GM23248 (cell line): ENCODE data around the gene SCRN2. TPM values are rescaled to one million over a fixed set of nuclear protein-coding genes. Genes with fewer than 3 reads are reported as not detected.

Experiments
- DNase-seq: peaks from one replicate; pipeline ENCODE4 v3.0.0-alpha.2; 2015
- H2AFZ ChIP-seq: fragments of 200-600 bp; sonication (generic); 2 replicates; pipeline ENCODE4 v1.6.1; 2016; ENCODE audit warnings: antibody characterized with exemption
- H3F3A ChIP-seq: fragments of 200-600 bp; sonication (generic); 2 replicates; pipeline ENCODE4 v1.6.1; 2016; ENCODE audit warnings: mild to moderate bottlenecking, antibody characterized with exemption, mixed run types; ENCODE audit not compliant: insufficient read depth
- H3K27ac ChIP-seq: fragments of 200-600 bp; sonication (generic); 2 replicates; pipeline ENCODE4 v1.5.1; 2016; ENCODE audit warnings: mild to moderate bottlenecking
- H3K27me3 ChIP-seq: fragments of 200-600 bp; sonication (generic); replicated peaks from 2 replicates; pipeline ENCODE4 v1.6.1; 2016; ENCODE audit warnings: mild to moderate bottlenecking; ENCODE audit not compliant: insufficient read depth
- H3K36me3 ChIP-seq: fragments of 200-600 bp; sonication (generic); 2 replicates; pipeline ENCODE4 v1.6.1; 2016; ENCODE audit warnings: low read depth, mild to moderate bottlenecking
- H3K4me1 ChIP-seq: fragments of 200-600 bp; sonication (generic); 2 replicates; pipeline ENCODE4 v1.6.1; 2016; ENCODE audit warnings: mild to moderate bottlenecking; ENCODE audit not compliant: insufficient read depth
- H3K4me2 ChIP-seq: fragments of 200-600 bp; sonication (generic); one replicate; pipeline ENCODE4 v1.6.1; 2016; ENCODE audit warnings: mild to moderate bottlenecking; ENCODE audit not compliant: unreplicated experiment
- H3K4me3 ChIP-seq: fragments of 200-600 bp; sonication (generic); 2 replicates; pipeline ENCODE4 v1.5.1; 2016; ENCODE audit warnings: mild to moderate bottlenecking
- H3K79me2 ChIP-seq: fragments of 200-600 bp; sonication (generic); 2 replicates; pipeline ENCODE4 v1.6.1; 2016; ENCODE audit warnings: mild to moderate bottlenecking; ENCODE audit not compliant: insufficient read depth
- H3K9ac ChIP-seq: fragments of 200-600 bp; sonication (generic); 2 replicates; pipeline ENCODE4 v1.6.1; 2016; ENCODE audit warnings: mild to moderate bottlenecking
- H3K9me2 ChIP-seq: fragments of 200-600 bp; sonication (generic); 2 replicates; pipeline ENCODE4 v1.6.1; 2016; ENCODE audit warnings: mixed run types, mild to moderate bottlenecking, moderate library complexity; ENCODE audit not compliant: insufficient read depth
- H3K9me3 ChIP-seq: fragments of 200-600 bp; sonication (generic); one replicate; pipeline ENCODE4 v1.6.1; 2017; ENCODE audit warnings: low read depth
- H4K20me1 ChIP-seq: fragments of 200-600 bp; sonication (generic); 2 replicates; pipeline ENCODE4 v1.6.0; 2016; ENCODE audit not compliant: insufficient read depth
- EZH2 ChIP-seq: fragments of 200-600 bp; sonication (generic); IDR thresholded peaks from 2 replicates; pipeline ENCODE4 v1.6.1; 2018; ENCODE audit warnings: antibody characterized with exemption, mild to moderate bottlenecking; ENCODE audit not compliant: insufficient read depth, poor library complexity, severe bottlenecking
- EZH2phosphoT487 ChIP-seq: fragments of 200-600 bp; sonication (generic); IDR thresholded peaks from 2 replicates; pipeline ENCODE4 v1.6.1; 2018; ENCODE audit warnings: antibody characterized with exemption, moderate library complexity, mild to moderate bottlenecking, low read depth; ENCODE audit not compliant: insufficient read depth
- WGBS, 2 experiments: methylation state at CpG; one replicate each; pipeline ENCODE4 v1.1.6; 2015 to 2017; ENCODE audit warnings: low lambda C conversion rate in 2 of 2, low coverage in 1 of 2; ENCODE audit errors: missing lambda C conversion rate in 2 of 2; 5-methylcytosine and 5-hydroxymethylcytosine counted together
- in situ Hi-C: fragments of 300-500 bp; cut with MboI; formaldehyde crosslinking; loops from 2 replicates; pipeline ENCODE4 v1.15.0; 2020
- polyA plus RNA-seq: library from polyadenylated mRNA; unstranded; fragments of >200 nt; fragmentation: Nextera tagmentation; extraction: Ambion mirVana; gene quantifications from 2 replicates; pipeline ENCODE4 v1.2.1, GENCODE V29; 2016
- total RNA-seq: library from RNA; depleted of rRNA; stranded (reverse); fragments of >200 nt; shearing (Covaris generic); gene quantifications from 2 replicates; pipeline ENCODE4 v1.2.3, GENCODE V29; 2014

Gene SCRN2
- total and polyA plus RNA-seq, 2 experiments from 2014 or later = 39.5 to 41.2 TPM

- Histone ChIP-seq H3K79me2 (no peaks in the 10 kb centered on the region), H3K9me2 (no peaks in the 10 kb centered on the region), H3K4me2 (no peak overlapping the region), H3K27me3 (peaks cover 23% of the 10 kb centered on the region), H3K9ac (no peak overlapping the region), H3K27ac (no peak overlapping the region), H3K36me3 (no peaks in the 10 kb centered on the region), H3K4me1 (peaks cover 17% of the 10 kb centered on the region), H3K9me3 (no peaks in the 10 kb centered on the region), H3F3A (no peaks in the 10 kb centered on the region), H2AFZ (no peak overlapping the region), H4K20me1 (no peaks in the 10 kb centered on the region), H3K4me3 (no peak overlapping the region)
- no peak for TF ChIP-seq EZH2
- TF ChIP-seq EZH2phosphoT487 = no peak
- WGBS, 2 experiments = 74 to 77% methylated on average over 11 of the region's 11 CpGs
- in situ Hi-C loops = no loop called here
- no peak for DNase-seq
These were observed 26.9 kb upstream of the SCRN2 start for GRCh38 chr17:47867813-47868533.

- Histone ChIP-seq H3K9ac (no peak overlapping the region), H3K9me2 (no peaks in the 10 kb centered on the region), H3K36me3 (no peaks in the 10 kb centered on the region), H3K4me1 (peaks cover 16% of the 10 kb centered on the region), H2AFZ (no peak overlapping the region), H3K27ac (no peak overlapping the region), H3K4me3 (no peak overlapping the region), H4K20me1 (no peaks in the 10 kb centered on the region), H3K9me3 (no peaks in the 10 kb centered on the region), H3K79me2 (no peaks in the 10 kb centered on the region), H3F3A (no peaks in the 10 kb centered on the region), H3K4me2 (no peak overlapping the region), H3K27me3 (peaks cover 17% of the 10 kb centered on the region)
- WGBS, 2 experiments = 42 to 46% methylated on average over 19 to 20 of the region's 20 CpGs
- DNase-seq = no peak
- TF ChIP-seq EZH2phosphoT487 (no peak), EZH2 (no peak)
- in situ Hi-C loops = no loop called here
These were observed 25.9 kb upstream of the SCRN2 start for GRCh38 chr17:47866941-47867340.

GRCh38 chr17:47864791-47865216 lies 23.7 kb upstream of the SCRN2 start:
- Histone ChIP-seq H3K9ac (no peak overlapping the region), H2AFZ (peak overlapping the region; percentile 48; the same call in 1 of the 2 replicates), H3K79me2 (no peaks in the 10 kb centered on the region), H3K4me1 (peaks cover 16% of the 10 kb centered on the region), H3K4me2 (peak overlapping the region; percentile 42), H3K9me2 (no peaks in the 10 kb centered on the region), H3K27ac (no peak overlapping the region), H3K4me3 (no peak overlapping the region), H3K9me3 (no peaks in the 10 kb centered on the region), H3F3A (no peaks in the 10 kb centered on the region), H3K27me3 (no peaks in the 10 kb centered on the region; the same call in 1 of the 2 replicates), H4K20me1 (no peaks in the 10 kb centered on the region), H3K36me3 (no peaks in the 10 kb centered on the region)
- TF ChIP-seq EZH2 = no peak
- peak; percentile 53 for DNase-seq
- in situ Hi-C loops = no loop called here
- WGBS, 2 experiments = 37 to 50% methylated on average over 6 to 7 of the region's 7 CpGs

DNA sequence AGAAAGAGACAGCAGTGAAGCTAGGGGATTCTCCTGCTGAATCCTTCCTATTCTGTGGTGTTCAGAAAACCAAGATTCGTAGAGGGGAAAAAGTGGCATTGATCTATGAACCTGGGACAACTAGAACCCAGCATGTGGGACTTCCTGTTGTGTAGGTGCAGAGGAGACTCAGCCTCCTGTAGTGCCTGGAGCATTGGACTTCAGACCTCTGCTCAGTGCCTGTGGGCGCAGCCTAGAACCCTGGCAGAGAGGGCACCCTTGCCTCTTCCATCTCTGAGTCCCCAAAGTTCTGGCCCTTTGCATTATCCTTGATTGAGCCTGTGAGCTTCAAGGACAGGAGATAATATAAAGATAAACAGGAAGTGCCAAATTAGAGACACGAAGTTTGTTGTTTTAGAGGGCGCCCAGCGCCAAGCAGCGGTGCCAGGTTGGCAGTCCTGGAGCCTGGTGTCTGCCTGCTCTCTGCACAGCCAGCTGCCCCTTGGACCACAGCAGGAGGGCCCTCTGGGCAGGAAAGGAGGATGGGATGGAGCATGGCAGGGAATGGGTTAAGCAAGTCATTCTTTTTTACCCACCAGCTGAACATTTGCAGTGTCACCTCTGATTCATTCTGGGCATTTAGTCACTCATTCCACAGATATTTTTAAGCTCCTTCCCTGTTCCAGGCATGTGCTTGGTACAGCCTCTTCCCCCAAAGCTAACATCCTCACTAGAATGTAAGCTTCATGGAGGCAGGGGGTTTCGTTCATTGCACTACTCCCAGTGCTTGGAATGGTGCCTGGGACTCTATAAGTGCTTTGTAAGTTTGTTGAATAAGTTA lies 21.8 kb upstream of the SCRN2 start:
- Histone ChIP-seq H3K27me3 (no peaks in the 10 kb centered on the region; the same call in 1 of the 2 replicates), H3K9ac (peak overlapping the region; percentile 63)
- WGBS, 2 experiments = 61% methylated on average over 7 of the region's 7 CpGs

More for the DNA sequence above, 21.8 kb upstream of the SCRN2 start:
- no peak for TF ChIP-seq EZH2phosphoT487
- no peak for TF ChIP-seq EZH2
- DNase-seq = peak; percentile 90
- Histone ChIP-seq H3K4me3 (no peak overlapping the region), H3K27ac (peak overlapping the region; percentile 84), H3K9me3 (no peaks in the 10 kb centered on the region), H3K79me2 (no peaks in the 10 kb centered on the region), H3K36me3 (no peaks in the 10 kb centered on the region), H3K9me2 (no peaks in the 10 kb centered on the region), H3K4me2 (peak overlapping the region; percentile 74), H4K20me1 (no peaks in the 10 kb centered on the region), H3K4me1 (peaks cover 16% of the 10 kb centered on the region), H3F3A (no peaks in the 10 kb centered on the region), H2AFZ (peak overlapping the region; percentile 93)
- in situ Hi-C loops = no loop called here
